SK-N-SH (cell line): ENCODE results near the gene CHST3. TPM values are rescaled to one million over a fixed set of nuclear protein-coding genes. Genes with fewer than 3 reads are reported as not detected.

Experiments
- CTCF ChIA-PET: fragments of 300-600, 350-600 bp; formaldehyde crosslinking; extraction: SDS; loops from one replicate; lab custom pipeline; 2021; lab: Yijun Ruan, JAX
- POLR2A ChIA-PET: fragments of 350-600 bp; sonication (Branson Sonifier 250); formaldehyde crosslinking; extraction: SDS; loops from one replicate; lab custom pipeline; 2020; ENCODE audit warnings: antibody characterized with exemption, inconsistent platforms; lab: Yijun Ruan, JAX
- DNase-seq: peaks from one replicate; pipeline ENCODE4 v3.0.0; 2012
- H2AFZ ChIP-seq: fragments of 200-600 bp; sonication (generic); 2 replicates; pipeline ENCODE4 v1.8.1; 2016; ENCODE audit warnings: antibody characterized with exemption, mild to moderate bottlenecking, low read depth
- H3F3A ChIP-seq: fragments of 200-600 bp; sonication (generic); replicated peaks from 2 replicates; pipeline ENCODE3; 2016; ENCODE audit warnings: antibody characterized with exemption, mild to moderate bottlenecking; ENCODE audit not compliant: insufficient read depth
- H3K27ac ChIP-seq, 2 experiments: fragments of 200-500 bp in 1 of 2; fragments of 200-600 bp in 1 of 2; sonication (Bioruptor generic) in 1 of 2; sonication (generic), shearing (Covaris generic) in 1 of 2; 2 replicates each; pipeline versions ENCODE4 v1.5.1 to v1.6.1; 2014 to 2016; ENCODE audit warnings: low read depth in 2 of 2, inconsistent platforms in 1 of 2, low read length in 1 of 2, mild to moderate bottlenecking in 1 of 2, mixed read lengths in 1 of 2
- H3K27me3 ChIP-seq: fragments of 200-600 bp; sonication (generic), shearing (Covaris generic); 2 replicates; pipeline ENCODE4 v1.6.1; 2016; ENCODE audit warnings: mixed run types; ENCODE audit not compliant: insufficient read depth
- H3K36me3 ChIP-seq, 2 experiments: fragments of 200-500 bp in 1 of 2; fragments of 200-600 bp in 1 of 2; sonication (Bioruptor generic) in 1 of 2; sonication (generic) in 1 of 2; replicated peaks in 1 of 2; 2 replicates each; pipeline versions ENCODE3 to v1.5.1; 2014 to 2016; ENCODE audit warnings: low read length in 1 of 2, mild to moderate bottlenecking in 1 of 2; ENCODE audit not compliant: insufficient read depth in 2 of 2, control insufficient read depth in 1 of 2
- H3K4me1 ChIP-seq, 2 experiments: fragments of 200-500 bp in 1 of 2; fragments of 200-600 bp in 1 of 2; sonication (Bioruptor generic) in 1 of 2; sonication (generic), shearing (Covaris generic) in 1 of 2; 2 replicates each; pipeline versions ENCODE4 v1.5.1 to v1.6.1; 2014 to 2016; ENCODE audit warnings: low read depth in 1 of 2, low read length in 1 of 2, mixed run types in 1 of 2; ENCODE audit not compliant: insufficient read depth in 2 of 2, control insufficient read depth in 1 of 2
- H3K4me2 ChIP-seq: fragments of 200-600 bp; sonication (generic), shearing (Covaris generic); 2 replicates; pipeline ENCODE4 v1.6.1; 2017; ENCODE audit warnings: mixed run types
- H3K4me3 ChIP-seq, 2 experiments: fragments of 200-500 bp in 1 of 2; fragments of 200-600 bp in 1 of 2; sonication (Bioruptor generic) in 1 of 2; sonication (generic), shearing (Covaris generic) in 1 of 2; 2 replicates each; pipeline versions ENCODE4 v1.5.1 to v1.8.1; 2014 to 2016; ENCODE audit warnings: low read depth in 2 of 2, inconsistent platforms in 1 of 2, low read length in 1 of 2, mild to moderate bottlenecking in 1 of 2, mixed read lengths in 1 of 2, moderate library complexity in 1 of 2
- H3K79me2 ChIP-seq: fragments of 200-600 bp; sonication (generic); 2 replicates; pipeline ENCODE4 v1.8.1; 2017; ENCODE audit warnings: mild to moderate bottlenecking; ENCODE audit not compliant: insufficient read depth
- H3K9ac ChIP-seq: fragments of 200-600 bp; sonication (generic); 2 replicates; pipeline ENCODE4 v1.6.1; 2017; ENCODE audit warnings: mixed run types
- H3K9me2 ChIP-seq: fragments of 200-600 bp; sonication (generic); 2 replicates; pipeline ENCODE4 v1.6.1; 2017; ENCODE audit warnings: mixed run types
- H3K9me3 ChIP-seq: fragments of 200-600 bp; sonication (generic); 2 replicates; pipeline ENCODE4 v1.6.1; 2017; ENCODE audit warnings: mixed run types, mild to moderate bottlenecking, moderate library complexity
- H4K20me1 ChIP-seq: fragments of 200-600 bp; sonication (generic); 2 replicates; pipeline ENCODE4 v1.6.1; 2017; ENCODE audit warnings: mild to moderate bottlenecking, mixed run types; ENCODE audit not compliant: insufficient read depth
- ELF1 ChIP-seq: IDR thresholded peaks from 2 replicates; pipeline ENCODE4 v1.4.0; 2012
- GABPA ChIP-seq: IDR thresholded peaks from 2 replicates; pipeline ENCODE4 v1.4.0; 2012; ENCODE audit warnings: low read depth, mild to moderate bottlenecking
- JUND ChIP-seq: IDR thresholded peaks from 2 replicates; pipeline ENCODE4 v1.4.0; 2012
- MEF2A ChIP-seq: IDR thresholded peaks from 2 replicates; pipeline ENCODE4 v1.4.0; 2012; ENCODE audit warnings: low read depth, borderline replicate concordance
- MXI1 ChIP-seq: IDR thresholded peaks from 2 replicates; pipeline ENCODE4 v1.6.1; 2012; ENCODE audit warnings: mild to moderate bottlenecking, low read depth, low read length, improper control_type of control experiment
- POLR2AphosphoS5 ChIP-seq: IDR thresholded peaks from 2 replicates; pipeline ENCODE4 v1.6.1; 2012; ENCODE audit warnings: low read depth, low read length
- RAD21 ChIP-seq: IDR thresholded peaks from 2 replicates; pipeline ENCODE4 v1.6.1; 2012; ENCODE audit warnings: mild to moderate bottlenecking, low read length
- RCOR1 ChIP-seq: fragments of 150-350 bp; IDR thresholded peaks from 2 replicates; pipeline ENCODE4 v1.6.1; 2017; ENCODE audit warnings: antibody characterized with exemption, low read length
- RFX5 ChIP-seq: IDR thresholded peaks from 2 replicates; pipeline ENCODE4 v1.6.1; 2012; ENCODE audit warnings: mild to moderate bottlenecking, improper control_type of control experiment, low read length
- SIN3A ChIP-seq: IDR thresholded peaks from 2 replicates; pipeline ENCODE4 v1.6.1; 2012; ENCODE audit warnings: low read depth, mild to moderate bottlenecking, low read length, moderate library complexity, borderline replicate concordance
- SMC3 ChIP-seq: IDR thresholded peaks from 2 replicates; pipeline ENCODE4 v1.6.1; 2012; ENCODE audit warnings: low read depth, low read length, improper control_type of control experiment
- TAF1 ChIP-seq: IDR thresholded peaks from 2 replicates; pipeline ENCODE4 v1.6.1; 2012; ENCODE audit warnings: low read depth, mild to moderate bottlenecking, low read length, moderate library complexity, borderline replicate concordance
- YY1 ChIP-seq: IDR thresholded peaks from 2 replicates; pipeline ENCODE4 v1.4.0; 2012; ENCODE audit warnings: low read depth, mild to moderate bottlenecking
- WGBS: methylation state at CpG from one replicate; pipeline ENCODE4 v1.1.6; 2017; ENCODE audit warnings: low lambda C conversion rate; 5-methylcytosine and 5-hydroxymethylcytosine counted together
- polyA plus RNA-seq, 3 experiments: library from polyadenylated mRNA; depleted of rRNA; stranded (reverse); fragments of >200 nt; gene quantifications; 2 replicates each; pipeline ENCODE4 v1.2.3, GENCODE V29; 2012
- TF ChIP-seq, protein P1 (sequence below): IDR thresholded peaks from 2 replicates; pipeline ENCODE4 v1.4.0; 2012; ENCODE audit warnings: low read depth, borderline replicate concordance
- TF ChIP-seq, protein P2 (sequence below): fragments of 200-600 bp; sonication (generic); IDR thresholded peaks from 2 replicates; pipeline ENCODE4 v1.6.1; 2017; ENCODE audit warnings: antibody characterized with exemption, mild to moderate bottlenecking, moderate library complexity

CHST3 gene
- polyA plus RNA-seq, 1 of the 3 experiments (the other 2 are of a cell fraction): 6.0 TPM

- no peak overlapping the region for H3K27ac ChIP-seq
- no peaks in the 10 kb centered on the region for H3K79me2 ChIP-seq
- H3K36me3 ChIP-seq: no peaks in the 10 kb centered on the region
- ChIA-PET CTCF (interaction anchor here (0.7 to 11.9 kb wide), 11 partner anchors 13 to 290 kb away, joined by 3 to 250 read pairs (median 35); partner anchors contain the start of gene CHST3), POLR2A (no interaction called here)
- no peak overlapping the region for H3K4me3 ChIP-seq
- H4K20me1 ChIP-seq: no peaks in the 10 kb centered on the region
- H3K4me1 ChIP-seq: no peaks in the 10 kb centered on the region; a peak in 1 of 4 replicates
- H3F3A ChIP-seq: no peaks in the 10 kb centered on the region
- no peaks in the 10 kb centered on the region for H3K9me2 ChIP-seq
- H3K4me2 ChIP-seq: no peak overlapping the region
- H3K27me3 ChIP-seq: no peaks in the 10 kb centered on the region
- 66% methylated on average over 5 of the region's 5 CpGs for WGBS
- no peak overlapping the region for H2AFZ ChIP-seq
- no peak for DNase-seq
- TF ChIP-seq JUND (no peak), RFX5 (peak; percentile 61; the same call in 1 of the 2 replicates)
- H3K9ac ChIP-seq: no peak overlapping the region
- H3K9me3 ChIP-seq: no peaks in the 10 kb centered on the region
These were observed 86.0 kb downstream of the CHST3 start for GRCh38 chr10:72049969-72050781.

DNA sequence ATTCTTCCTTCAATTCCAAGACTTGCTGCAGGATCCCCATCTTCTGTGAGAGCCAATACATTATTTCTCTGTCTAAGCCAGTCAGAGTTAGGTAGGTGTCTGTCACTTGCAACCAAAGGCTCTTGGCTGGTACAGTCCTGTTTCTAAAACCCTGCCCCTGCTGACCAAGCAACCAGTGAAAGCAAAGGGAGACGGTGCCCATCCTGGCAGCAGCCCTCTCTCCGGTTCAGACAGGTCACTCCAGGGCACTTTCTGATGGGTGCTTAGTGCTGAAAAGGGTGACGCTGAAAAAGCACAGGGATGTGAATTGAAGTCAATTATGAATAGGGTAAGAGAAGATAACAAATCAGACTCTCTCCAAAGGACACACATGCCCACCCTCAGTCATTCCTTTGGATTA is 86.7 kb downstream of the CHST3 start:
- POLR2A ChIA-PET: no interaction called here
- Histone ChIP-seq H3K79me2 (no peaks in the 10 kb centered on the region), H2AFZ (no peak overlapping the region), H3K9me3 (no peaks in the 10 kb centered on the region), H3K27me3 (no peaks in the 10 kb centered on the region), H3K9ac (no peak overlapping the region), H3K36me3 (no peaks in the 10 kb centered on the region), H3K4me1 (no peaks in the 10 kb centered on the region; a peak in 1 of 4 replicates), H3K9me2 (no peaks in the 10 kb centered on the region), H4K20me1 (no peaks in the 10 kb centered on the region), H3F3A (no peaks in the 10 kb centered on the region), H3K4me2 (no peak overlapping the region), H3K4me3 (no peak overlapping the region), H3K27ac (no peak overlapping the region)
- WGBS: 85% methylated on average over 3 of the region's 3 CpGs
- CTCF ChIA-PET: interaction anchor here (0.6 to 11.9 kb wide), 6 partner anchors 19 to 289 kb away, joined by 3 to 250 read pairs (median 46); no protein-coding TSS in a partner anchor
- DNase-seq: no peak
- no peak for TF ChIP-seq POLR2AphosphoS5
- TF ChIP-seq MEF2A: no peak
- TF ChIP-seq GABPA: no peak
- no peak for TF ChIP-seq SIN3A

- DNase-seq: no peak
- no peak overlapping the region for H3K4me3 ChIP-seq
- no peaks in the 10 kb centered on the region for H3K9me3 ChIP-seq
- CTCF ChIA-PET: interaction anchor here (0.7 to 1.9 kb wide), 6 partner anchors 9 to 350 kb away, joined by 3 to 10 read pairs (median 4); no protein-coding TSS in a partner anchor
- no peaks in the 10 kb centered on the region for H3F3A ChIP-seq
- H3K9me2 ChIP-seq: no peaks in the 10 kb centered on the region
- no peaks in the 10 kb centered on the region for H3K79me2 ChIP-seq
- no peak overlapping the region for H3K4me2 ChIP-seq
- no peak overlapping the region for H2AFZ ChIP-seq
- no peaks in the 10 kb centered on the region for H3K27me3 ChIP-seq
- WGBS: 81% methylated on average over 6 of the region's 7 CpGs
- peaks cover 0 to 3% of the 10 kb centered on the region in 2 experiments; a peak in 1 of 4 replicates for H3K4me1 ChIP-seq
- H3K9ac ChIP-seq: no peak overlapping the region
- no peaks in the 10 kb centered on the region for H4K20me1 ChIP-seq
- no peak overlapping the region for H3K27ac ChIP-seq
- POLR2A ChIA-PET: no interaction called here
- H3K36me3 ChIP-seq: no peaks in the 10 kb centered on the region
- TF ChIP-seq MXI1: no peak
- no peak for TF ChIP-seq RCOR1
- TF ChIP-seq ELF1: no peak
- TF ChIP-seq SMC3: no peak
- TF ChIP-seq, protein P1, sequence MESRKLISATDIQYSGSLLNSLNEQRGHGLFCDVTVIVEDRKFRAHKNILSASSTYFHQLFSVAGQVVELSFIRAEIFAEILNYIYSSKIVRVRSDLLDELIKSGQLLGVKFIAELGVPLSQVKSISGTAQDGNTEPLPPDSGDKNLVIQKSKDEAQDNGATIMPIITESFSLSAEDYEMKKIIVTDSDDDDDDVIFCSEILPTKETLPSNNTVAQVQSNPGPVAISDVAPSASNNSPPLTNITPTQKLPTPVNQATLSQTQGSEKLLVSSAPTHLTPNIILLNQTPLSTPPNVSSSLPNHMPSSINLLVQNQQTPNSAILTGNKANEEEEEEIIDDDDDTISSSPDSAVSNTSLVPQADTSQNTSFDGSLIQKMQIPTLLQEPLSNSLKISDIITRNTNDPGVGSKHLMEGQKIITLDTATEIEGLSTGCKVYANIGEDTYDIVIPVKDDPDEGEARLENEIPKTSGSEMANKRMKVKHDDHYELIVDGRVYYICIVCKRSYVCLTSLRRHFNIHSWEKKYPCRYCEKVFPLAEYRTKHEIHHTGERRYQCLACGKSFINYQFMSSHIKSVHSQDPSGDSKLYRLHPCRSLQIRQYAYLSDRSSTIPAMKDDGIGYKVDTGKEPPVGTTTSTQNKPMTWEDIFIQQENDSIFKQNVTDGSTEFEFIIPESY: no peak
- no peak for TF ChIP-seq RAD21
- TF ChIP-seq TAF1: no peak
- no peak for TF ChIP-seq YY1
- TF ChIP-seq, protein P2, sequence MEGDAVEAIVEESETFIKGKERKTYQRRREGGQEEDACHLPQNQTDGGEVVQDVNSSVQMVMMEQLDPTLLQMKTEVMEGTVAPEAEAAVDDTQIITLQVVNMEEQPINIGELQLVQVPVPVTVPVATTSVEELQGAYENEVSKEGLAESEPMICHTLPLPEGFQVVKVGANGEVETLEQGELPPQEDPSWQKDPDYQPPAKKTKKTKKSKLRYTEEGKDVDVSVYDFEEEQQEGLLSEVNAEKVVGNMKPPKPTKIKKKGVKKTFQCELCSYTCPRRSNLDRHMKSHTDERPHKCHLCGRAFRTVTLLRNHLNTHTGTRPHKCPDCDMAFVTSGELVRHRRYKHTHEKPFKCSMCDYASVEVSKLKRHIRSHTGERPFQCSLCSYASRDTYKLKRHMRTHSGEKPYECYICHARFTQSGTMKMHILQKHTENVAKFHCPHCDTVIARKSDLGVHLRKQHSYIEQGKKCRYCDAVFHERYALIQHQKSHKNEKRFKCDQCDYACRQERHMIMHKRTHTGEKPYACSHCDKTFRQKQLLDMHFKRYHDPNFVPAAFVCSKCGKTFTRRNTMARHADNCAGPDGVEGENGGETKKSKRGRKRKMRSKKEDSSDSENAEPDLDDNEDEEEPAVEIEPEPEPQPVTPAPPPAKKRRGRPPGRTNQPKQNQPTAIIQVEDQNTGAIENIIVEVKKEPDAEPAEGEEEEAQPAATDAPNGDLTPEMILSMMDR: no peak
These were observed 89.5 kb downstream of the CHST3 start for GRCh38 chr10:72053690-72054089.
